Stimulated activated CD4-positive, alpha-beta T cell treated with anti-CD3 and anti-CD28 coated beads, TNF-alpha, amount 100 ng/mL, for 1 hour (primary cell): Measurements from ENCODE around the gene BMP7.
"Not testable (repeated sequence)": the region's sequence is repeated elsewhere in the genome, so short reads cannot be mapped to it uniquely, and the experiment has no call there.

Source experiments
- DNase-seq, 3 donors: peaks; one replicate each; pipeline ENCODE4 v3.0.0-alpha.2; 2020; ENCODE audit warnings: low read depth in 3 of 3, low spot score in 1 of 3

Gene BMP7

GRCh38 chr20:57288651-57289277 lies 22.3 kb upstream of the BMP7 start:
- no peak for DNase-seq

DNA sequence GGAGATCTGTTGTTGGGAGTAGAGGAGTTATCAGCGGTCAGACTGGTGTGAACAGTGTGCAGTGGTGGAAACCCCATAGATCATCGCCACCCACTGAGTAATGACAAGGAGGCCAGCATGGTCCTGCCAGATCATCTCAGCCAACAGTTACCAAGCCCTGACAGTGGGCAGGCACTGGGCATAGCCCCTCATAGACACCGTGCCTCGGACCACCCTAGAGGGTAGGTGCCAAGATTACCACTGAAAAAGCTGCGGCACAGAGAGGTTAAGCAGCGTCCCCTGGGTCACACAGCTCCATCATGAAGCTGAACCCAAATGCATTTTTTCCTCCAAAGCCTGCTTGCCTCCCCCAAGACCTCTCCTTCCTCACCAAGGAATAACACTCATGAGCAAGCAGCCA lies 21.5 kb upstream of the BMP7 start:
- DNase-seq = no peak

- DNase-seq = no peak
Observed at GRCh38 chr20:57287007-57287880, 20.8 kb upstream of the BMP7 start.

DNA sequence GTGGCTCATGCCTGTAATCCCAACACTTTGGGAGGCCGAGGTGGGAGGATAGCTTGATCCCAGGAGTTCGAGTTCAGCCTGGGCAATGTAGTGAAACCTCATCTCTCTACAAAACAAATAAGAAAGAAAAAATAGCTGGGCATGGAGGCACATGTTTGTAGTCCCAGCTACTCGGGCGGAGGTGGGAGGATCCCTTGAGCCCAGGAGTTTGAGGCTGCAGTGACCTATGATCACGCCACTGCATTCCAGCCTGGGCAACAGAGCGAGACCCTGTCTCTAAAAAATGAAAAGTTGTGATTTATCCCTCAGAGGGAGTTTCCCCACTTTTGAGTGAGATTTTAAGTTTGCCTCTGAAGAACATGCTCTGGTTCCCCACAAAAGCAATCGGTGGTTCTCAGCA lies 17.4 kb upstream of the BMP7 start:
- no peak for DNase-seq

DNA sequence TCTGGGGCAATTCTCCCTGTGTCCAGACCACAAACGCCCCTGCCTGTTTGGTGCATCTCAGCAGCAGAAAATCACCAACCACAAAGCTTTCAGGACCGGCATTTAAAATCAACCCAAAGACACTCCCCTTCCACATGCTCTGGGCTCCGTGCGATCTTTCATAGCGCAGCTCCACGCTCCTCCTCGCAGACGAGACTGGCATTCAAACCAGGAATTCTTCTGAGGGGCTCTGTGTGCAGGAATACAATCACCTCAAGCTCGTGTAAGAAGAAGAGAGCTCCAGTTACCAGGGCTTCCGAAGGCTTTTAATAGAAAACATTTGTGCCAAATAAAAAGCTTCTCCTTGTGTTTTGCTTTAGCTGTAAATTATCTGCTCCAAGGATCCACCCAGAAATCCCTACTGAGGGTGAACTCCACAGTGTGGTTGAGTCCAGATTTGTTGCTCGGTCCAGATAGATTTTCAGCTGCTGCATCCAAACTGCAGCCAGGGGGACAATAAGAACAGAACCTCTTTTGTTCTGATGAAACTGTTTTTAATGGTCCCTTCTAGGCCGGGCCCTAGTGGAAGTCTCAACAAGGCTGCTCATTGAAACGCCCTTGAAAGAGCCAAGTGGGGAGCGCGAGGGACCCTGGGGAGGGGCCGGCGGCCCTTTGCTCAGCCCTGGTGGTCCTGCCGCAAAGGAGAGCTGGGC lies 16.4 kb upstream of the BMP7 start:
- no peak for DNase-seq

DNA sequence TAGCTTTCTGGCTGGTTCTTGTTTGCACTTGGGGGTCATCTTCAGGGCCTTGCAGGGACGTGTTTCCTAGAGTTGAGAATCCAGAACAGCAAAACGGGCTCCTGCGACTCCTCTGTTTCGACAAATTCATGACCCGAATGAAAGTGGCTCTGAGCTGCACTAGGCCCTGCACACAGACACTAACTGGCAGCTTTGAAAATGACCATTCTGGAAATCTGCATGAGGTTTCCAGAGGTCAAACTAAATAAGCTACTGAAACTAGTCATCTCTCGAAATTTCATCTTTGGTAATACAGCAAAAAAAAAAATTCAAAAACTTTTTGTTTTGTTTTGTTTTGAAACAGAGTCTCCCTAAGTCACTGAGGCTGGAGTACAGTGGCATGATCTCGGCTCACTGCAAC lies 15.5 kb upstream of the BMP7 start:
- DNase-seq = no peak

DNA sequence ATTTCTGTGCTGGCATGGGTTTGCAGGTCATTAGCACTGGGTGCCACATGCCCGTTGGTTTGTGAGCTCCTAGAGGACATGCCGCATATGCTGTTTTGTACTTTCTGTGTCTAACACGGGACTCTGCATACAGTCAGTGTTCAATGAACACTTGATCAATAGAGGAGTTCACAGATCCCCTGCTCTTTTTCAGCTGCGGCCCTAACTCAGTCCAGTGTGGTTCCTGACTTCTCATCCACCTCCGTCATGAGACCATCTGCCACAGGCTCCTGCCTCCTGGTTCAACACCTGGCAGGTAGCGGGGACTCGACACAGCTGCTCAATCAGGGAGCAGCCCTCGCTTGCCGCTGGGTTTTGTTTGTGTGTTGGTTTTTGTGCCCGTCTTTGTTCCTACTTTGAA lies 13.8 kb upstream of the BMP7 start:
- no peak for DNase-seq

- not testable (repeated sequence) for DNase-seq
Observed at GRCh38 chr20:57279548-57279947, 13.1 kb upstream of the BMP7 start.

- no peak for DNase-seq
Observed at GRCh38 chr20:57278457-57278856, 12.0 kb upstream of the BMP7 start.

DNA sequence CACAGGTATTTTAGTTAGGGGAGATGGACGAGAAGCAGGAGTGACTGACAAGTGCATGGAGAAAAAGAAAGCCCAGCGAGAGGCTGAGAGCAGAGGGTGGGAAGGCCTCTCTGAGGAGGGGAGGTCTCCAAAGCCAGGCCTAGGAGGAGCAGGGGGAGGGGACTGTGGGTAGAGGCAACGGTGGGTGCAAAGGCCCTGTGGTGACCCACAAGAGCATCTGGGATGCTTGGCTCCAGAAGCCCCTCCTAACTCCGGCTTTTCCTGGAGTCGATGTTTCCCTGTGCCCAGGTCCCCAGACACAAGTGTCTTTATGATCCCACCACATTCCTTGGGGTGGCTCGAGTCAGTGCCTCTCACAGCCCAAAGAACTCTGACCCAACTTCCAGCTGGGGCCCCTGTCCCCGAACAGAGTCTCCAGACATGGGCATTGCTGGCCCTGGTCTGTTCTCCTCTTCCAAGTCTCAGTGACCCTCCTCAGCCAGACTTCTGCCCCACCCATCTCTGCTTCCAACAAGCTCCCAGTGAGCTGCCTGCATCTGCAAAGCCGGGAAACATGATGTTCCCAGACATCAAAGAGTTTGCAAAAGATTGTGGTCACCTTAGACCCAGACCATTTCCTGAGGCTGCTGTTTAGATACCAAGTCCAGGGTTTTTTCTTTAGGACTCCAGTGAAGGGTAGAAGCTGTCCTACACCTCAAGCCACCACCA lies 11.1 kb upstream of the BMP7 start:
- DNase-seq = no peak

DNA sequence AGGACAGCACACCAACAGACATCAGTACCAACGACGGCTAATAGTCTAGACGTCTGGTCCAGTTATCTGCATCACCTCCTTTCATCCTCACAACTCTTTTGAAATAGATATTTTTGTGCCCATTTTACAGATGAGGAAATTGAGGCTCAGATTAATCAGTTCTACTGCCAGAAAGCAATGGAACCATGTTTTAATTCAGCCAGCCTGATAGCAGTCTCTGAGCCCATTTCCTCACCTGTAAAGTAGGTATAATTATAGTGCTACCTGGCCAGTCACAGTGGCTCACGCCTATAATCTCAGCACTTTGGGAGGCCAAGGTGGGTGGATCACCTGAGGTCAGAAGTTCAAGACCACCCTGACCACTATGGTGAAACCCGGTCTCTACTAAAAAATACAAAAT lies 9.8 kb upstream of the BMP7 start:
- no peak for DNase-seq

GRCh38 chr20:57275813-57276212 lies 9.4 kb upstream of the BMP7 start:
- no peak for DNase-seq

DNA sequence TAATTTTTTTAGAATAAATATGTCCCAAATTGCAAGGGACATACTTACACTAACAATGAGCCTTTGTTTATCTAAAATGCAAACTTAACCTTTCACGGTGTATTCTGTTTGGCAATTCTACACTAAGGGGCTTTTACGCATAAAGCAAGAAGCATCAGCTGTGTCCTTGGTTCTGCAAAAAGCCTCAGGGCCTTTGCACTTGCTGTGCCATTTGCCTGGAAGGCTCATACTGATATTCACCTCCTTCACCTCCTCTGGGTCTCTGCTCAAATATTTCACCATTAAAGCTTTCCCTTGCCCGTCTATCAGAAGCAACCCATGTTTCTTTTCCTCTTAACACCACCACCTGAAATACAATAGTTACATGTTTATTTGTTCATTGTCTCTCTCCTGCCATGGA lies 8.9 kb upstream of the BMP7 start:
- no peak for DNase-seq

GRCh38 chr20:57274846-57275245 lies 8.4 kb upstream of the BMP7 start:
- DNase-seq = no peak

GRCh38 chr20:57274299-57274698 lies 7.9 kb upstream of the BMP7 start:
- DNase-seq = no peak

GRCh38 chr20:57272883-57273535 lies 6.6 kb upstream of the BMP7 start:
- no peak for DNase-seq

- no peak for DNase-seq
Observed at GRCh38 chr20:57270204-57270984, 4.0 kb upstream of the BMP7 start.

DNA sequence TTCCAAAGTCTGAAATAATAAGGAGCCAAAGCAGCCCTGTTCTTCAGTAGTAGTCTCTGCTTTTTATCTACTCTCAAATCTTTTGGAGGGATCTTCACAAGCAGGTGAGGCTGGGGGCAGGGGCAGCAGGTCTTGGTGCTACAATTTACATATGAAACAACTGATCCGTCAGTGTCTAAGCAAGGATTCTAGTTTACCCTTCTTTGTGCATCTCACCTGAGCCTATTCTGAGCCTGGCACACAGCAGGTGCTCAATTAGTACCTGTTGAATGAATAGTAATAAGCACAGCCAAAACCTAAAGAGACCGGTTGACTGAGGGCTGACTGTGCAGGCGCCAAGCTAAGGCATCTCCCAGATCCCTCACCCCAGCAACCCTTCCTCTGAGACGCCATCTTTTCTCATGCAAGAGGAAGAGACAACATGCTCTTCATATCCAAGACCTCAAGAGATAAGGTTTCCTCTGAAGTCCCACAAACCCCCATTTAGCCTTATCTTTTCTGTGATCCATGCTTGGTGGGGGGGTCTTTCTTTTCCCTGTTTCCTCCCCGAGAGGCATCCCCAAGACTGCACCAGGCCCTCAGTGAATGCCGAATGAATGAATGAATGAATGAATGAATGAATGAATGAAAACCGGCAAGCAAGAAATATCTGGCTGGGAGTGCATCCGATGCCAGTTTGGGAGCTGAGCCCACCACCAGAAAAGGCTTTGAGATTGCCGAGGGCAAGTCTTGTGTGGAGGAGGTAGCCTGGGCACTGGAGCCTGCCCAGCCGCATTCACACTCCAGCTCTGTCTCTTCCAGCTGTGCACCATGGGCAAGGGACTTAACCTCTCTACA lies 2.9 kb upstream of the BMP7 start:
- DNase-seq = no peak

- DNase-seq = no peak
Observed at GRCh38 chr20:57268399-57269076, 2.1 kb upstream of the BMP7 start.
